ENCODE results near the gene TPK1. TPM values are rescaled to one million over a fixed set of nuclear protein-coding genes. Genes with fewer than 3 reads are reported as not detected.

TPK1 gene
- total RNA-seq, 1 donor from 2014 or later: 4.0 TPM

DNA sequence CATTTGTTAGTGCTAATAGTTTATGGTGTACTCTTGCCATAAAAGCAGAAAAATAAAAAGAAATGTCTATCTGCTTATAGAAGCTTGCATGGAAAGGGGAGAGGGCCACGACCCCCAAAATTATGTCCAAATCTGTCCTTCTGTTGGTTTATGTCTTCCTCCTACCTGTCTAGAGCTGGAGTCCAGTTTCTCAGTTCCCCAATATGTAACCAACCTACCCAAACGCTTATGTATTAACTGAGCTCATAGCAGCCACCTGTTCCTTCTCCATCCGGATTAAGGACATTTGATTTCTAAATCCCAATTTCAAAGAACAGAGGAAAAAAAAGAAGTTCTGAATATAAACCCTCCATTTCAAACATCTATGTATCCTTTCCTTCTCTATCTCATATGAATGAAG, 30.3 kb upstream of the TPK1 start:
- no peaks in the 10 kb centered on the region for H3K9me3 Mint-ChIP-seq
- H3K27ac Mint-ChIP-seq (ENCODE audit: unreplicated experiment): no peak overlapping the region
- no peaks in the 10 kb centered on the region for H3K36me3 Mint-ChIP-seq (ENCODE audit: low read depth)
- H3K27me3 Mint-ChIP-seq (ENCODE audit: low read depth): no peaks in the 10 kb centered on the region
- TF ChIP-seq, protein P1, sequence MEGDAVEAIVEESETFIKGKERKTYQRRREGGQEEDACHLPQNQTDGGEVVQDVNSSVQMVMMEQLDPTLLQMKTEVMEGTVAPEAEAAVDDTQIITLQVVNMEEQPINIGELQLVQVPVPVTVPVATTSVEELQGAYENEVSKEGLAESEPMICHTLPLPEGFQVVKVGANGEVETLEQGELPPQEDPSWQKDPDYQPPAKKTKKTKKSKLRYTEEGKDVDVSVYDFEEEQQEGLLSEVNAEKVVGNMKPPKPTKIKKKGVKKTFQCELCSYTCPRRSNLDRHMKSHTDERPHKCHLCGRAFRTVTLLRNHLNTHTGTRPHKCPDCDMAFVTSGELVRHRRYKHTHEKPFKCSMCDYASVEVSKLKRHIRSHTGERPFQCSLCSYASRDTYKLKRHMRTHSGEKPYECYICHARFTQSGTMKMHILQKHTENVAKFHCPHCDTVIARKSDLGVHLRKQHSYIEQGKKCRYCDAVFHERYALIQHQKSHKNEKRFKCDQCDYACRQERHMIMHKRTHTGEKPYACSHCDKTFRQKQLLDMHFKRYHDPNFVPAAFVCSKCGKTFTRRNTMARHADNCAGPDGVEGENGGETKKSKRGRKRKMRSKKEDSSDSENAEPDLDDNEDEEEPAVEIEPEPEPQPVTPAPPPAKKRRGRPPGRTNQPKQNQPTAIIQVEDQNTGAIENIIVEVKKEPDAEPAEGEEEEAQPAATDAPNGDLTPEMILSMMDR (conservative IDR thresholded peaks at IDR 0.05): no peak
- no peak for DNase-seq (ENCODE audit: low read depth, low spot score)
- H3K4me1 Mint-ChIP-seq: no peaks in the 10 kb centered on the region
- no peak overlapping the region for H3K4me3 Mint-ChIP-seq

DNA sequence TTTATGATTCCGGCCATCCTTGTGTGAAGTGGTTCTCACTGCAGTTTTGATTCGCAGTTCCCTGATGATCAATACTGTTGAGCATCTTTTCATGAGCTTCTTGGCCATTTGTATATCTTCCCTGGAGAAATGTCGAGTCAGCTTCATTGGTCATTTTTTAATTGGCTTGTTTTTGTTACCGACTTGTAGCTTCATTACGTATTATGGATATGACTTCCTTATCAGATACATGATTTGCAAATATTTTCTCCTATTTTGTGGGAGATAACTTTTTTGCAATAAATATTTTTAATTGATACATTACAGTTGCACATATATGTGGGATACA, 27.4 kb upstream of the TPK1 start:
- no peak for DNase-seq (ENCODE audit: low read depth, low spot score)
- no peaks in the 10 kb centered on the region for H3K9me3 Mint-ChIP-seq
- H3K27ac Mint-ChIP-seq (ENCODE audit: unreplicated experiment): no peak overlapping the region
- no peaks in the 10 kb centered on the region for H3K36me3 Mint-ChIP-seq (ENCODE audit: low read depth)
- no peak overlapping the region for H3K4me3 Mint-ChIP-seq
- H3K27me3 Mint-ChIP-seq (ENCODE audit: low read depth): no peaks in the 10 kb centered on the region
- TF ChIP-seq, protein P1 (conservative IDR thresholded peaks at IDR 0.05): no peak
- no peaks in the 10 kb centered on the region for H3K4me1 Mint-ChIP-seq

DNA sequence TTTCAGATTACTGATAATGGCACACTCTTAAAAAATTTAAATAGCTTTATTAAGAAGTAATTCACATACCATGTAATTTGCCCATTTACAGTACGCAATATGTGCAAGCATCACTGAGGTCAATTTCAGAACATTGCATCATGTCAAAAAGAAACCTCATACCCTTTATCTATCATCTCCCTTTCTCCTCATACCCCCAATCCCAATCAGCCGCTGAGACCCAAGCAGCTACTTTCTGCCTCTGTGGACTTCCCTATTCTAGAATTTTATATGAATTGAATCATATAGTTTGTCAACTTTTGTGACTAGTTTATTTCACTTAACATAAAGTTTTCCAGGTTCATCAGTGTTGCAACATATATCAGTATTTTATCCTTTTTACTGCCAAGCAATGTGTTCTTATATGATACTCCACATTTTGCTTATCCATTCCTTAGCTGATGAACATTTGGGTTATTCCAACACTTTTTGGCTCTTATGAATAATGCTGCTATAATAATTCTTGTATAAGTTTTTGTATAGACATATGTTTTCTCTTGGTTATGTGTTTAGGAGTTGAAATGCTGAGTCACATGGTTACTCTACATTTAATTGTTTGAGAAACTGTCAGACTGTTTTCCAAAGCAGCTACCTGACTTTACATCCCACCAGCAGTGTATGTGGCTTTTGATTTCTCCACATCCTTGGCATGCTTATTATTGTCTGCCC, 26.9 kb upstream of the TPK1 start:
- no peaks in the 10 kb centered on the region for H3K36me3 Mint-ChIP-seq (ENCODE audit: low read depth)
- no peaks in the 10 kb centered on the region for H3K27me3 Mint-ChIP-seq (ENCODE audit: low read depth)
- H3K4me1 Mint-ChIP-seq: no peaks in the 10 kb centered on the region
- H3K9me3 Mint-ChIP-seq: no peaks in the 10 kb centered on the region
- DNase-seq (ENCODE audit: low read depth, low spot score): no peak
- TF ChIP-seq, protein P1 (conservative IDR thresholded peaks at IDR 0.05): no peak
- H3K4me3 Mint-ChIP-seq: no peak overlapping the region
- H3K27ac Mint-ChIP-seq (ENCODE audit: unreplicated experiment): no peak overlapping the region

DNA sequence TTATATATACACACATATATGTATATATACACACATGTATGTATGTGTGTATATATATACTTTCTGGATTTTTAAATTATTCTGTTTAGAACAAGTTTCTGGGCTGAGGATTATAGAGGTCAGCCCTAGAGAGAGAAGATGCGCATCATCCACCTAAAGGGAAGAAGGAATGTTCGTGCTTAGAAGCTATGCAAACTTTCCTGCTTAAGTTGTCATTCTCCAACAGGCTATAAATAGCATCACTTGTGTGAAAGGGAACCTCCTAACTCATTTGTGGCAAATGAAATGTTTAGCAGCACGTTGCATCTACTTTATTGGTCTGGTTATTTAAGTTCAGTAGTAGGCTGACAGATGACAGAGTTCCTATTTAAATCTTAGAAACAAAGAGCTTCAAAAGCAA, 23.9 kb upstream of the TPK1 start:
- no peaks in the 10 kb centered on the region for H3K36me3 Mint-ChIP-seq (ENCODE audit: low read depth)
- H3K4me1 Mint-ChIP-seq: no peaks in the 10 kb centered on the region
- H3K27ac Mint-ChIP-seq (ENCODE audit: unreplicated experiment): no peak overlapping the region
- H3K27me3 Mint-ChIP-seq (ENCODE audit: low read depth): no peaks in the 10 kb centered on the region
- DNase-seq (ENCODE audit: low read depth, low spot score): no peak
- TF ChIP-seq, protein P1 (conservative IDR thresholded peaks at IDR 0.05): no peak
- no peak overlapping the region for H3K4me3 Mint-ChIP-seq
- no peaks in the 10 kb centered on the region for H3K9me3 Mint-ChIP-seq

DNA sequence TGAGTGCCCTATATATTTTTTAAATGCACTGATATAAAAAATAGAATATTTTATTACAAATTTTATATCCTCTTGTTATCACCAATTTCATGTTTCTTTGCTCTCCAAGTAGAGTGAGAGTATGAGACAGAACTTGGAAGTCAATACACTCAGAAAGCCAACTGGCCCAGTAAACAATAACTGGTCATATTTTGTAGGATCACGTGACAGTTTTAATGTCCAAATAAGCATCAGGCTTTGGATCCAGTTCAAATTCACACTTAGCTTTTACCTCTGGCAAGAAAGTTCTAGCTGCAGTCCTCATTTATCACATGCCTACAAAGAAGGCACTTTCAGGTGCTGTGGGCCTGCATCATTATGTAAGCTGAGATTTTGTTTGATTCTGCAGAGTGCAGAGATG, 21.6 kb upstream of the TPK1 start:
- H3K36me3 Mint-ChIP-seq (ENCODE audit: low read depth): no peaks in the 10 kb centered on the region
- H3K9me3 Mint-ChIP-seq: no peaks in the 10 kb centered on the region
- no peak overlapping the region for H3K4me3 Mint-ChIP-seq
- no peaks in the 10 kb centered on the region for H3K4me1 Mint-ChIP-seq
- TF ChIP-seq, protein P1 (conservative IDR thresholded peaks at IDR 0.05): no peak
- no peaks in the 10 kb centered on the region for H3K27me3 Mint-ChIP-seq (ENCODE audit: low read depth)
- no peak overlapping the region for H3K27ac Mint-ChIP-seq (ENCODE audit: unreplicated experiment)
- no peak for DNase-seq (ENCODE audit: low read depth, low spot score)
